Loucy (cell line): ENCODE data around the gene GRPEL2.

ENCODE experiments used
- H2AFZ ChIP-seq: fragments of 200-600 bp; sonication (generic); 2 replicates; pipeline ENCODE4 v1.6.0; 2016; ENCODE audit warnings: antibody characterized with exemption, mild to moderate bottlenecking, low read length, moderate library complexity
- H3F3A ChIP-seq: fragments of 200-600 bp; 2 replicates; pipeline ENCODE4 v1.6.0; 2016; ENCODE audit warnings: antibody characterized with exemption, low read depth, mild to moderate bottlenecking
- H3K27me3 ChIP-seq: fragments of 200-600 bp; sonication (generic); 2 replicates; pipeline ENCODE4 v1.6.1; 2014; ENCODE audit warnings: low read length, mild to moderate bottlenecking; ENCODE audit not compliant: insufficient read depth, poor library complexity, severe bottlenecking
- H3K36me3 ChIP-seq: fragments of 200-600 bp; sonication (generic); 2 replicates; pipeline ENCODE4 v1.6.1; 2016; ENCODE audit warnings: low read length; ENCODE audit not compliant: insufficient read depth
- H3K4me1 ChIP-seq: fragments of 200-600 bp; sonication (generic); 2 replicates; pipeline ENCODE4 v1.5.1; 2014; ENCODE audit warnings: low read length, mild to moderate bottlenecking; ENCODE audit not compliant: insufficient read depth, poor library complexity, severe bottlenecking
- H3K4me2 ChIP-seq: fragments of 200-600 bp; sonication (generic); 2 replicates; pipeline ENCODE4 v1.6.0; 2014; ENCODE audit warnings: antibody characterized with exemption, low read length, low read depth, mild to moderate bottlenecking; ENCODE audit not compliant: poor library complexity, severe bottlenecking
- H3K4me3 ChIP-seq: fragments of 200-600 bp; sonication (generic); 2 replicates; pipeline ENCODE4 v1.5.1; 2014; ENCODE audit warnings: low read length, mild to moderate bottlenecking, mixed read lengths; ENCODE audit not compliant: poor library complexity, severe bottlenecking
- H3K79me2 ChIP-seq: fragments of 200-600 bp; sonication (generic); 2 replicates; pipeline ENCODE4 v1.6.1; 2014; ENCODE audit warnings: low read length; ENCODE audit not compliant: insufficient read depth
- H3K9ac ChIP-seq: fragments of 200-600 bp; sonication (generic); 2 replicates; pipeline ENCODE4 v1.6.0; 2014; ENCODE audit warnings: mild to moderate bottlenecking, low read depth, low read length, moderate library complexity; ENCODE audit not compliant: poor library complexity, severe bottlenecking
- H3K9me2 ChIP-seq: fragments of 200-600 bp; sonication (generic); replicated peaks from 2 replicates; pipeline ENCODE4 v1.6.1; 2016; ENCODE audit warnings: low read depth, low read length, mixed read lengths
- H3K9me3 ChIP-seq: fragments of 200-600 bp; sonication (generic); 2 replicates; pipeline ENCODE4 v1.6.1; 2014; ENCODE audit warnings: mild to moderate bottlenecking, antibody characterized with exemption, low read length, low read depth; ENCODE audit not compliant: insufficient read depth
- H4K20me1 ChIP-seq: fragments of 200-600 bp; sonication (generic); 2 replicates; pipeline ENCODE4 v1.6.0; 2014; ENCODE audit warnings: antibody characterized with exemption, low read length, mild to moderate bottlenecking; ENCODE audit not compliant: insufficient read depth, poor library complexity, severe bottlenecking
- EZH2phosphoT487 ChIP-seq: fragments of 200-600 bp; IDR thresholded peaks from 2 replicates; pipeline ENCODE4 v1.6.1; 2018; ENCODE audit warnings: antibody characterized with exemption, mild to moderate bottlenecking, moderate library complexity, borderline replicate concordance
- TF ChIP-seq, protein P1 (sequence below): fragments of 200-600 bp; sonication (generic); conservative IDR thresholded peaks from 2 replicates; pipeline ENCODE4 v1.5.1; 2014; ENCODE audit warnings: mild to moderate bottlenecking, antibody characterized with exemption, low read length

GRPEL2 gene

DNA sequence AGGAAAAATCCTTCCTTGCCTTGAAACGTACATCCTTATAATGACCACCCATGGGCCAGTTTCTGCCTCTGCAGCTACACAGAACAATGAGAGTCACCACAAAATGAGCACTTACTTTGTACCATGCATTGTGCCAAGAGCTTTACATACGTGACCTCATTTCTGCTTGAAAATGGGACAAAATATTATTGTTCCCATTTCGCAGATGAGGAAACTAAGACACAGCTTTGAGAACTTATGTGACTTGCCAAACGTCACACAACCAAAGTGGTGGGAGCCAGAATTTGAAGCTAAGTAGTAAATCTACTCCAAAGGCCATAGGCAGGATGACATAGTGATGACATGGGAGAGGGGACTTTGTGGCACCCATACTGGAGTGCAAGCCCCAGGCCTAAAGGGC, 34.8 kb upstream of the GRPEL2 start:
- Histone ChIP-seq H3K9ac (no peak overlapping the region), H3F3A (no peaks in the 10 kb centered on the region), H3K9me3 (no peaks in the 10 kb centered on the region), H3K79me2 (no peaks in the 10 kb centered on the region), H3K4me3 (no peak overlapping the region), H2AFZ (peak overlapping the region; percentile 65; the same call in 1 of the 2 replicates), H3K9me2 (no peaks in the 10 kb centered on the region), H3K4me1 (peaks cover 14% of the 10 kb centered on the region), H4K20me1 (no peaks in the 10 kb centered on the region), H3K27me3 (no peaks in the 10 kb centered on the region), H3K36me3 (no peaks in the 10 kb centered on the region), H3K4me2 (peak overlapping the region; percentile 45)
- TF ChIP-seq, protein P1, sequence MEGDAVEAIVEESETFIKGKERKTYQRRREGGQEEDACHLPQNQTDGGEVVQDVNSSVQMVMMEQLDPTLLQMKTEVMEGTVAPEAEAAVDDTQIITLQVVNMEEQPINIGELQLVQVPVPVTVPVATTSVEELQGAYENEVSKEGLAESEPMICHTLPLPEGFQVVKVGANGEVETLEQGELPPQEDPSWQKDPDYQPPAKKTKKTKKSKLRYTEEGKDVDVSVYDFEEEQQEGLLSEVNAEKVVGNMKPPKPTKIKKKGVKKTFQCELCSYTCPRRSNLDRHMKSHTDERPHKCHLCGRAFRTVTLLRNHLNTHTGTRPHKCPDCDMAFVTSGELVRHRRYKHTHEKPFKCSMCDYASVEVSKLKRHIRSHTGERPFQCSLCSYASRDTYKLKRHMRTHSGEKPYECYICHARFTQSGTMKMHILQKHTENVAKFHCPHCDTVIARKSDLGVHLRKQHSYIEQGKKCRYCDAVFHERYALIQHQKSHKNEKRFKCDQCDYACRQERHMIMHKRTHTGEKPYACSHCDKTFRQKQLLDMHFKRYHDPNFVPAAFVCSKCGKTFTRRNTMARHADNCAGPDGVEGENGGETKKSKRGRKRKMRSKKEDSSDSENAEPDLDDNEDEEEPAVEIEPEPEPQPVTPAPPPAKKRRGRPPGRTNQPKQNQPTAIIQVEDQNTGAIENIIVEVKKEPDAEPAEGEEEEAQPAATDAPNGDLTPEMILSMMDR = no peak
- TF ChIP-seq EZH2phosphoT487 = no peak

DNA sequence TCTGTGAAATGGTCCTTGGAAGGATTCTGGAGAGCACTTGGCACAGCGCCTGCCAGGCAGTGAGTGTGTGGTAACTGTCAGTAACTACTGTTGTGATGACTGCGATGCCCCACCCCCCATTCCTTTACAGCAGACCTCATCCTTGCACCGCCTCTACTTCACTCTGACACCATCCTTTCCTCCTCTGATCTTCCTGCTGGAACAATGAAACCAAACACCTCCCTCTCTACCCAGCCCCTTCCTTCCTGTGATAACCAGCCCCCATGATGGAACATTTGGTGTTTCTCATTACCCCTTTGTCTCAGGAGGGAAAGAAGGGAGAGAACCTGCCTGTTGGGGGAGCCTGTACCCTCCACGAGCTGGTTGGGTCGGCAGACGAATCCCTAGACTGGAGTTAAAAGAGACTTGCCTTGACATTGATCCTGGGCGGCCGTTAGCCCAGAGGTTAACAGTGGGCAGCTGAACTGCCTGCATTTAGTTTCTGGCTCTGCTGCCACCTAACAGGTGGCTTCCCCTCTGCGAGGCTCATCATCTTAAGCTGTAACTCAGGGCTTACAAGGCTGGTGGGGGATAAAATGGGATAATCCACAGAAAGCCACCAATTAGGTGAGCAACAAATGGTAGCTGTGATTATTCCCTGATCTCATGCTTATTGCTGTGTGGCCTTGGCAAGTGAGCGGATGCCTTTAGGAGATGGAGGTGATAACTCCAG, 34.2 kb upstream of the GRPEL2 start:
- no peaks in the 10 kb centered on the region for H3K27me3 ChIP-seq
- TF ChIP-seq, protein P1 = no peak
- no peak for TF ChIP-seq EZH2phosphoT487
- H3K9ac ChIP-seq = no peak overlapping the region
- no peaks in the 10 kb centered on the region for H3K36me3 ChIP-seq
- H2AFZ ChIP-seq = peak overlapping the region; percentile 65
- no peaks in the 10 kb centered on the region for H3K79me2 ChIP-seq
- H3K4me1 ChIP-seq = peaks cover 14% of the 10 kb centered on the region
- H3K9me2 ChIP-seq = no peaks in the 10 kb centered on the region
- no peak overlapping the region for H3K4me3 ChIP-seq
- H4K20me1 ChIP-seq = no peaks in the 10 kb centered on the region
- H3K4me2 ChIP-seq = peak overlapping the region; percentile 45
- no peaks in the 10 kb centered on the region for H3F3A ChIP-seq
- H3K9me3 ChIP-seq = no peaks in the 10 kb centered on the region

DNA sequence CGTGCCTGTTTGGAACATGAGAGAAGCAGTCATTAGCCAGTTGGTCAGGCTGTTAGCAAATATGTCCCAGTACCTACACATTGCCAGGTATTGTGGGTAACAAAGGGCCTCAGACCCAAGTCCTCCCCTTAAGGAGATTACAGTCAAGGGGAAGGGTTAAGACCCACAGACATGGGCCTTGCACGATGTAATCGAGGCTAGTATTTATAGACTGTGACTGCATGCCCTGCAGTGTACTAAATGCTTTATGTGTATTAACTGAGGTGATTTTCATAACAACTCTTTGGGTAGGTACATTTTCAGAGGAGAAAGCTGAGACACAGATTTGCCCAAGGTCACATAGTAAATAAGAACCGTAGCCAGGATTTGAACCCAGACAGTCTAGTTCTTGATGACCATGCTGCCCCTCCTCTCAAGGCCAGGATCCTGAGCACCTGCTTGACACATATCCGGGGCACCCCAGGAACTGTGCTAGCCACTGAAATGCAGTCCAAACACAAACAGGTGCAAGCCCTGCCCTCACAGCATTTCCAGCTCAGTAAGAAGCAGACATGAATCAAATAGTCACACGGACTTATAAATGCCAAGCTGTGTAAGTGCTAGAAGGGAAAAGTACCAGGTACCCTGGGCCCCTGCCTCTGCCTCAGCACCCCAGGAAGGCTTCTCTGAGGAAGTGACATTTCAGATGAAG, 32.0 kb upstream of the GRPEL2 start:
- no peak for TF ChIP-seq EZH2phosphoT487
- TF ChIP-seq, protein P1 = no peak
- Histone ChIP-seq H4K20me1 (no peaks in the 10 kb centered on the region), H3F3A (no peaks in the 10 kb centered on the region), H3K9me3 (no peaks in the 10 kb centered on the region), H3K4me1 (peaks cover 14% of the 10 kb centered on the region), H3K4me2 (no peak overlapping the region), H2AFZ (peak overlapping the region; percentile 16; the same call in 1 of the 2 replicates), H3K9ac (no peak overlapping the region), H3K27me3 (no peaks in the 10 kb centered on the region), H3K9me2 (no peaks in the 10 kb centered on the region), H3K4me3 (no peak overlapping the region), H3K36me3 (no peaks in the 10 kb centered on the region), H3K79me2 (no peaks in the 10 kb centered on the region)
